ENCODE results near the gene SLC15A1. TPM values are rescaled to one million over a fixed set of nuclear protein-coding genes. Genes with fewer than 3 reads are reported as not detected.
"Not testable (repeated sequence)": the region's sequence is repeated elsewhere in the genome, so short reads cannot be mapped to it uniquely, and the experiment has no call there.

SLC15A1 gene
- total and polyA plus RNA-seq, 11 donors, result not detected

GRCh38 chr13:98755116-98755515 is 2.6 kb upstream of the SLC15A1 start:
- intact Hi-C loops (cut with DNase I), result no loop called here
- Histone ChIP-seq H3K4me3 (no peak overlapping the region), H3K9me3 (peaks cover 0 to 12% (median 0%) of the 10 kb centered on the region in 12 donors), H3K27ac (no peak overlapping the region), H3K4me1 (peaks cover 3 to 15% (median 9%) of the 10 kb centered on the region in 12 donors), H3K36me3 (no peaks in the 10 kb centered on the region), H3K27me3 (peaks cover 15 to 49% (median 37%) of the 10 kb centered on the region in 9 donors)
- TF ChIP-seq CTCF (IDR thresholded peaks at IDR 0.05) (no peak), POLR2A (IDR thresholded peaks at IDR 0.05) (no peak)
- no peak for DNase-seq
- 70 to 89% (median 77%) methylated on average over 2 of the region's 2 CpGs for WGBS, 4 donors
- ATAC-seq, result no peak

- H3K36me3 ChIP-seq; H3K4me3 ChIP-seq; ATAC-seq; H3K27ac ChIP-seq; intact Hi-C loops (cut with DNase I); DNase-seq: not testable (repeated sequence)
- WGBS, 4 donors, result 93 to 95% (median 95%) methylated on average over 4 of the region's 4 CpGs
- Histone ChIP-seq H3K27me3 (peaks cover 15 to 52% (median 37%) of the 10 kb centered on the region in 9 donors), H3K9me3 (peaks cover 0 to 12% (median 0%) of the 10 kb centered on the region in 12 donors), H3K4me1 (peaks cover 3 to 15% (median 9%) of the 10 kb centered on the region in 12 donors)
These were observed 2.0 kb upstream of the SLC15A1 start for GRCh38 chr13:98754468-98754867.

GRCh38 chr13:98751861-98752466 is 508 bp downstream of the SLC15A1 start:
- Histone ChIP-seq H3K4me3 (peak overlapping the region; percentile 22 to 46 (median 39)), H3K27ac (no peak overlapping the region), H3K9me3 (peaks cover 0 to 12% (median 0%) of the 10 kb centered on the region in 12 donors), H3K36me3 (no peaks in the 10 kb centered on the region), H3K27me3 (peaks cover 15 to 52% (median 37%) of the 10 kb centered on the region in 9 donors), H3K4me1 (peaks cover 3 to 15% (median 9%) of the 10 kb centered on the region in 12 donors)
- DNase-seq (no peak), ATAC-seq (peak in 2 of 4 donors; percentile 47 to 49)
- intact Hi-C loops (cut with DNase I), result no loop called here
- TF ChIP-seq CTCF (IDR thresholded peaks at IDR 0.05) (no peak), POLR2A (IDR thresholded peaks at IDR 0.05) (no peak)
- 0 to 4% (median 2%) methylated on average over 5 to 36 of the region's 36 CpGs for WGBS, 4 donors

GRCh38 chr13:98751367-98751782 is 1.1 kb downstream of the SLC15A1 start:
- WGBS, 4 donors, result 37 to 56% (median 43%) methylated on average over 4 to 8 of the region's 8 CpGs
- DNase-seq (no peak), ATAC-seq (no peak)
- Histone ChIP-seq H3K9me3 (peaks cover 0 to 12% (median 0%) of the 10 kb centered on the region in 12 donors), H3K4me1 (peaks cover 3 to 15% (median 9%) of the 10 kb centered on the region in 12 donors), H3K36me3 (no peaks in the 10 kb centered on the region), H3K27me3 (peaks cover 15 to 52% (median 37%) of the 10 kb centered on the region in 9 donors), H3K4me3 (no peak overlapping the region), H3K27ac (no peak overlapping the region)
- no peak for TF ChIP-seq CTCF (IDR thresholded peaks at IDR 0.05)
- TF ChIP-seq POLR2A (IDR thresholded peaks at IDR 0.05), result no peak
- intact Hi-C loops (cut with DNase I), result no loop called here

Measured in heart left ventricle (tissue), 16 donors.